GM12891 (cell line): ENCODE data around the gene PLCB1.

Source experiments
- PAX5 ChIP-seq: IDR thresholded peaks from 2 replicates; pipeline ENCODE4 v1.6.1; 2011; ENCODE audit warnings: low read length, moderate library complexity, mild to moderate bottlenecking; ENCODE audit not compliant: insufficient read depth, severe bottlenecking
- POLR2A ChIP-seq: IDR thresholded peaks from 2 replicates; pipeline ENCODE4 v1.6.1; 2011; ENCODE audit warnings: low read depth, low read length, control low read depth
- POLR2AphosphoS5 ChIP-seq: IDR thresholded peaks from 2 replicates; pipeline ENCODE4 v1.6.1; 2011; ENCODE audit warnings: low read depth, low read length, control low read depth
- POU2F2 ChIP-seq: IDR thresholded peaks from 2 replicates; pipeline ENCODE4 v1.6.1; 2011; ENCODE audit warnings: low read depth, mild to moderate bottlenecking, control low read depth, low read length, moderate library complexity
- SPI1 ChIP-seq: IDR thresholded peaks from 2 replicates; pipeline ENCODE4 v1.6.1; 2011; ENCODE audit warnings: low read depth, low read length, control low read depth
- TAF1 ChIP-seq: IDR thresholded peaks from 2 replicates; pipeline ENCODE4 v1.6.1; 2011; ENCODE audit warnings: low read depth, low read length, control low read depth

- TF ChIP-seq POLR2AphosphoS5 (no peak), POLR2A (no peak), TAF1 (no peak), SPI1 (no peak), POU2F2 (no peak), PAX5 (no peak)
Measured at GRCh38 chr20:8447262-8448120, 315.4 kb downstream of the PLCB1 start.
